IMR-90 (cell line): Measurements from ENCODE around the gene PRIMA1. TPM values are rescaled to one million over a fixed set of nuclear protein-coding genes. Genes with fewer than 3 reads are reported as not detected.

Source experiments
- ATAC-seq: fragments of 200-7000 bp; cut with Tn5 transposase; 2 replicates; pipeline ENCODE4 v1.9.1; 2020; ENCODE audit warnings: low read depth, mild to moderate bottlenecking, moderate library complexity
- BruUV-seq: library from RNA; stranded (reverse); fragments of 400-500 nt; replicated peaks from 2 replicates; lab custom pipeline; 2021; lab: Mats Ljungman, UMichigan
- CTCF ChIA-PET: fragments of 300-600 bp; formaldehyde crosslinking; extraction: SDS; loops from one replicate; lab custom pipeline; 2021; ENCODE audit warnings: antibody characterized with exemption; lab: Yijun Ruan, JAX
- POLR2A ChIA-PET: fragments of 300-600 bp; sonication (Branson Sonifier 250); formaldehyde crosslinking; loops from one replicate; lab custom pipeline; 2022; ENCODE audit warnings: antibody characterized with exemption; ENCODE audit not compliant: unreplicated experiment; lab: Charles Lee
- DNase-seq: peaks from one replicate; pipeline ENCODE4 v3.0.0; 2013
- H2AFZ ChIP-seq: replicated peaks from 2 replicates; pipeline ENCODE3; 2013; ENCODE audit warnings: low read length, mild to moderate bottlenecking; ENCODE audit not compliant: poor library complexity
- H2AK5ac ChIP-seq: 2 replicates; pipeline ENCODE4 v1.6.1; 2013; ENCODE audit warnings: low read depth, low read length, inconsistent platforms
- H2AK9ac ChIP-seq: replicated peaks from 2 replicates; pipeline ENCODE3; 2013; ENCODE audit warnings: mild to moderate bottlenecking, low read depth, low read length, moderate library complexity; ENCODE audit not compliant: poor library complexity
- H2BK120ac ChIP-seq: 2 replicates; pipeline ENCODE4 v1.6.1; 2013; ENCODE audit warnings: low read depth, low read length, inconsistent platforms
- H2BK15ac ChIP-seq: 3 replicates; pipeline ENCODE4 v1.6.1; 2013; ENCODE audit warnings: low read depth, low read length, inconsistent platforms
- H2BK20ac ChIP-seq: 2 replicates; pipeline ENCODE4 v1.6.1; 2013; ENCODE audit warnings: low read depth, mild to moderate bottlenecking, inconsistent platforms, low read length, moderate library complexity
- H2BK5ac ChIP-seq: 2 replicates; pipeline ENCODE4 v1.6.1; 2013; ENCODE audit warnings: mild to moderate bottlenecking, low read depth, low read length, inconsistent platforms; ENCODE audit not compliant: poor library complexity, severe bottlenecking
- H3K14ac ChIP-seq: replicated peaks from 2 replicates; pipeline ENCODE4 v1.6.1; 2013; ENCODE audit warnings: low read depth, low read length, inconsistent platforms
- H3K18ac ChIP-seq: 2 replicates; pipeline ENCODE4 v1.6.1; 2013; ENCODE audit warnings: low read depth, low read length, control low read depth
- H3K23ac ChIP-seq: 2 replicates; pipeline ENCODE4 v1.6.1; 2013; ENCODE audit warnings: low read depth, low read length, inconsistent platforms
- H3K27ac ChIP-seq: 2 replicates; pipeline ENCODE4 v1.5.1; 2013; ENCODE audit warnings: mild to moderate bottlenecking, control low read depth, low read length; ENCODE audit not compliant: insufficient read depth
- H3K27me3 ChIP-seq: 2 replicates; pipeline ENCODE4 v1.6.1; 2013; ENCODE audit warnings: low read length; ENCODE audit not compliant: control insufficient read depth, insufficient read depth
- H3K36me3 ChIP-seq: 2 replicates; pipeline ENCODE4 v1.6.1; 2013; ENCODE audit warnings: low read length, mixed read lengths; ENCODE audit not compliant: control insufficient read depth, insufficient read depth
- H3K4ac ChIP-seq: 2 replicates; pipeline ENCODE4 v1.6.1; 2013; ENCODE audit warnings: low read depth, low read length, inconsistent platforms
- H3K4me1 ChIP-seq: 2 replicates; pipeline ENCODE4 v1.6.1; 2013; ENCODE audit warnings: low read length, mixed read lengths; ENCODE audit not compliant: control insufficient read depth, insufficient read depth
- H3K4me2 ChIP-seq: 2 replicates; pipeline ENCODE4 v1.6.1; 2013; ENCODE audit warnings: low read depth, mild to moderate bottlenecking, control low read depth, low read length, moderate library complexity
- H3K4me3 ChIP-seq: 2 replicates; pipeline ENCODE4 v1.5.1; 2013; ENCODE audit warnings: low read depth, mild to moderate bottlenecking, control low read depth, low read length, moderate library complexity; ENCODE audit not compliant: insufficient read depth
- H3K56ac ChIP-seq: 2 replicates; pipeline ENCODE4 v1.6.1; 2013; ENCODE audit warnings: low read length, inconsistent platforms; ENCODE audit not compliant: insufficient read depth; ENCODE audit errors: extremely low read depth
- H3K79me1 ChIP-seq, 2 experiments: 2 replicates each; pipeline ENCODE4 v1.6.1; 2013; ENCODE audit warnings: low read length in 2 of 2, inconsistent platforms in 1 of 2, low read depth in 1 of 2
- H3K9ac ChIP-seq: 2 replicates; pipeline ENCODE4 v1.6.1; 2013; ENCODE audit warnings: low read depth, low read length, control low read depth
- H3K9me1 ChIP-seq: 2 replicates; pipeline ENCODE4 v1.6.1; 2013; ENCODE audit warnings: low read length, inconsistent platforms; ENCODE audit not compliant: insufficient read depth
- H3K9me3 ChIP-seq: 2 replicates; pipeline ENCODE4 v1.6.1; 2013; ENCODE audit warnings: low read length; ENCODE audit not compliant: control insufficient read depth, insufficient read depth
- H4K20me1 ChIP-seq: 2 replicates; pipeline ENCODE4 v1.6.1; 2013; ENCODE audit warnings: low read length, inconsistent platforms; ENCODE audit not compliant: insufficient read depth
- H4K5ac ChIP-seq: 2 replicates; pipeline ENCODE4 v1.6.1; 2013; ENCODE audit warnings: mild to moderate bottlenecking, low read depth, low read length, control low read depth
- H4K8ac ChIP-seq, 2 experiments: 2 replicates each; pipeline ENCODE4 v1.6.1; 2013; ENCODE audit warnings: low read depth in 2 of 2, low read length in 2 of 2, control low read depth in 1 of 2, inconsistent platforms in 1 of 2
- H4K91ac ChIP-seq: 2 replicates; pipeline ENCODE4 v1.6.1; 2013; ENCODE audit warnings: low read depth, low read length, inconsistent platforms; ENCODE audit not compliant: insufficient read depth
- CEBPB ChIP-seq: IDR thresholded peaks from 2 replicates; pipeline ENCODE4 v1.6.1; 2012; ENCODE audit warnings: low read depth, low read length, improper control_type of control experiment
- CHD1 ChIP-seq: IDR thresholded peaks from 2 replicates; pipeline ENCODE4 v1.6.1; 2012; ENCODE audit warnings: low read depth, low read length, improper control_type of control experiment
- MAFK ChIP-seq: IDR thresholded peaks from 2 replicates; pipeline ENCODE4 v1.6.1; 2012; ENCODE audit warnings: low read depth, low read length, improper control_type of control experiment
- MXI1 ChIP-seq: IDR thresholded peaks from 2 replicates; pipeline ENCODE4 v1.6.1; 2012; ENCODE audit warnings: low read depth, mild to moderate bottlenecking, low read length, moderate library complexity, borderline replicate concordance
- NFE2L2 ChIP-seq: fragments of 150-350 bp; IDR thresholded peaks from 2 replicates; pipeline ENCODE4 v1.6.1; 2016; ENCODE audit warnings: low read depth, mild to moderate bottlenecking, low read length
- RAD21 ChIP-seq: IDR thresholded peaks from 2 replicates; pipeline ENCODE4 v1.6.1; 2012; ENCODE audit warnings: low read length, improper control_type of control experiment
- SMC3 ChIP-seq: fragments of 150-350 bp; IDR thresholded peaks from 2 replicates; pipeline ENCODE4 v1.6.1; 2016; ENCODE audit warnings: low read depth, mild to moderate bottlenecking, antibody characterized with exemption, low read length, moderate library complexity
- WGBS, 2 experiments: methylation state at CpG; one replicate each; pipeline versions ENCODE4 v1.1.5 to v1.1.7; 2013; ENCODE audit warnings: missing lambda C conversion rate in 2 of 2; ENCODE audit not compliant: insufficient read length in 1 of 2; ENCODE audit errors: extremely low coverage in 2 of 2; 5-methylcytosine and 5-hydroxymethylcytosine counted together
- dilution Hi-C: fragments of 300-500 bp; cut with HindIII; formaldehyde crosslinking; loops from one replicate; pipeline ENCODE4 v1.14.3; 2018; ENCODE audit warnings: low sequenced_read_pairs; ENCODE audit not compliant: unreplicated experiment
- in situ Hi-C: fragments of 300-500 bp; cut with MboI; formaldehyde crosslinking; loops from 3 replicates; pipeline ENCODE4 v1.14.3; 2019; ENCODE audit warnings: low sequenced_read_pairs, inconsistent platforms, mixed read lengths
- intact Hi-C: fragments of 100-400 bp; cut with micrococcal nuclease; formaldehyde crosslinking; loops from 2 replicates; pipeline ENCODE4 v1.10.0; 2022
- polyA plus RNA-seq, 3 experiments: library from polyadenylated mRNA; depleted of rRNA; stranded (reverse); fragments of >200 nt; gene quantifications; 2 replicates each; pipeline ENCODE4 v1.2.3, GENCODE V29; 2012; ENCODE audit warnings: low replicate concordance in 1 of 3
- total RNA-seq: library from RNA; depleted of rRNA; stranded (reverse); fragments of >200 nt; gene quantifications from 2 replicates; pipeline ENCODE4 v1.2.3, GENCODE V29; 2012
- TF ChIP-seq, protein P1 (sequence below): conservative IDR thresholded peaks from 2 replicates; pipeline ENCODE4 v1.5.1; 2012; ENCODE audit warnings: mild to moderate bottlenecking, low read depth, low read length, improper control_type of control experiment

PRIMA1 gene
- total and polyA plus RNA-seq, 2 of the 4 experiments (the other 2 are of a cell fraction): not detected

DNA sequence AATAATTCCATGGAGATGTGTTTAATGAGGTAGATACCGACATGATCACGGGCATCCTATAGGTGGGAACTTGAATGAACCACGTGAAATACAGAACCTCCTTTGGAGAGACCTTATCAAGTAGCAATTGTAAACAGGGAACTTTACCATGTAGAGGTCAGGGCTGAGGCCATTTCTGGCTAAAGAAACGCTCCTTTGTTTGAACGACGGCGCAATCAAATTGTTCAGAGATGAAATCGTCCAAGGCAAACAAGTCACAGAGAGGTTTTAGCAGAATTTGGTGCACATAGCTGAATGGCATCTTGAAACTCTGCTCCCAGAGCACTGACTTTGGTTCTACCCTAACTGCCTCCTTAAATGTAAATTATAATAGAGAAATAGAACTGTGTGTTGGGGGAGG, 9.8 kb downstream of the PRIMA1 start:
- no peak overlapping the region for H3K4me2 ChIP-seq
- no peak overlapping the region for H2BK20ac ChIP-seq
- H4K8ac ChIP-seq: no peak overlapping the region
- H3K18ac ChIP-seq: no peak overlapping the region
- no peaks in the 10 kb centered on the region for H4K20me1 ChIP-seq
- H3K79me1 ChIP-seq: no peaks in the 10 kb centered on the region
- H3K9me1 ChIP-seq: no peaks in the 10 kb centered on the region
- no peak overlapping the region for H4K91ac ChIP-seq
- H3K27ac ChIP-seq: no peak overlapping the region
- H3K9me3 ChIP-seq: peaks cover 13% of the 10 kb centered on the region
- no peak overlapping the region for H3K14ac ChIP-seq
- no peak overlapping the region for H3K56ac ChIP-seq
- in situ Hi-C loops: no loop called here
- DNase-seq (no peak), ATAC-seq (no peak)
- H2BK15ac ChIP-seq: no peak overlapping the region
- no peak overlapping the region for H3K9ac ChIP-seq
- no peak overlapping the region for H2BK120ac ChIP-seq
- no peak overlapping the region for H3K4ac ChIP-seq
- ChIA-PET POLR2A (no interaction called here), CTCF (no interaction called here)
- no peaks in the 10 kb centered on the region for H3K27me3 ChIP-seq
- 48% methylated on average over 6 of the region's 8 CpGs; no CpG with 5 or more reads in 1 of the 2 experiments for WGBS, 2 experiments
- no peak overlapping the region for H3K23ac ChIP-seq
- no peaks in the 10 kb centered on the region for H3K36me3 ChIP-seq
- TF ChIP-seq, protein P1, sequence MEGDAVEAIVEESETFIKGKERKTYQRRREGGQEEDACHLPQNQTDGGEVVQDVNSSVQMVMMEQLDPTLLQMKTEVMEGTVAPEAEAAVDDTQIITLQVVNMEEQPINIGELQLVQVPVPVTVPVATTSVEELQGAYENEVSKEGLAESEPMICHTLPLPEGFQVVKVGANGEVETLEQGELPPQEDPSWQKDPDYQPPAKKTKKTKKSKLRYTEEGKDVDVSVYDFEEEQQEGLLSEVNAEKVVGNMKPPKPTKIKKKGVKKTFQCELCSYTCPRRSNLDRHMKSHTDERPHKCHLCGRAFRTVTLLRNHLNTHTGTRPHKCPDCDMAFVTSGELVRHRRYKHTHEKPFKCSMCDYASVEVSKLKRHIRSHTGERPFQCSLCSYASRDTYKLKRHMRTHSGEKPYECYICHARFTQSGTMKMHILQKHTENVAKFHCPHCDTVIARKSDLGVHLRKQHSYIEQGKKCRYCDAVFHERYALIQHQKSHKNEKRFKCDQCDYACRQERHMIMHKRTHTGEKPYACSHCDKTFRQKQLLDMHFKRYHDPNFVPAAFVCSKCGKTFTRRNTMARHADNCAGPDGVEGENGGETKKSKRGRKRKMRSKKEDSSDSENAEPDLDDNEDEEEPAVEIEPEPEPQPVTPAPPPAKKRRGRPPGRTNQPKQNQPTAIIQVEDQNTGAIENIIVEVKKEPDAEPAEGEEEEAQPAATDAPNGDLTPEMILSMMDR: no peak
- TF ChIP-seq RAD21: no peak
- no peak for TF ChIP-seq MXI1
- TF ChIP-seq CHD1: no peak
- TF ChIP-seq NFE2L2: no peak
- no peak for TF ChIP-seq SMC3
- TF ChIP-seq CEBPB: no peak
- no peak for TF ChIP-seq MAFK
- no peak overlapping the region for H2AK5ac ChIP-seq
- no peak overlapping the region for H2BK5ac ChIP-seq
- no peak overlapping the region for H2AFZ ChIP-seq
- no peak overlapping the region for H3K4me3 ChIP-seq
- H3K4me1 ChIP-seq: no peaks in the 10 kb centered on the region
- no peak overlapping the region for H4K5ac ChIP-seq
- no peak overlapping the region for H2AK9ac ChIP-seq
- dilution Hi-C loops: no loop called here
- intact Hi-C loops: no loop called here
- no TSS peak for BruUV-seq
